Measurements from ENCODE around the gene RUNX2. TPM values are rescaled to one million over a fixed set of nuclear protein-coding genes. Genes with fewer than 3 reads are reported as not detected.
"Not testable (repeated sequence)": the region's sequence is repeated elsewhere in the genome, so short reads cannot be mapped to it uniquely, and the experiment has no call there.

RUNX2 gene
- total and polyA plus RNA-seq, 2 of the 8 experiments (the other 6 are each of a cell fraction or from before 2014, with no cell fraction given), result 0.26 to 1.2 TPM

GRCh38 chr6:45560321-45560820 lies 232.2 kb downstream of the RUNX2 start:
- H4K91ac ChIP-seq (replicated peaks; ENCODE audit: insufficient read length, low read length); H3K27ac ChIP-seq (ENCODE audit: low read depth, low read length); H2BK120ac ChIP-seq (replicated peaks; ENCODE audit: low read depth, low read length); H3K23ac ChIP-seq (ENCODE audit: insufficient read length); H3K4me1 ChIP-seq (replicated peaks in 1 of 4; ENCODE audit: control insufficient read depth in 3 of 4, insufficient read depth in 4 of 4, low read length in 3 of 4); POLR2A ChIA-PET (ENCODE audit: partially characterized antibody); H2AK5ac ChIP-seq (ENCODE audit: low read depth, low read length); H3K23me2 ChIP-seq (ENCODE audit: low read depth, low read length); FAIRE-seq; DNase-seq (ENCODE audit: low read depth in 1 of 2, low spot score in 2 of 2); H3K14ac ChIP-seq (ENCODE audit: insufficient read length); H2AFZ ChIP-seq (ENCODE audit: low read length); H3K4me3 ChIP-seq (ENCODE audit: extremely low read depth in 1 of 4, insufficient read depth in 2 of 4, low read depth in 3 of 4, low read length in 4 of 4); H4K20me1 ChIP-seq (replicated peaks in 1 of 2; ENCODE audit: control insufficient read depth in 1 of 2, insufficient read depth in 2 of 2, low read length in 2 of 2); H3K18ac ChIP-seq (ENCODE audit: extremely low read depth, low read length); H2BK15ac ChIP-seq (ENCODE audit: low read length); H4K5ac ChIP-seq (ENCODE audit: insufficient read length, low read depth, low read length); H3K56ac ChIP-seq (replicated peaks; ENCODE audit: insufficient read length, low read depth, low read length); H3K79me2 ChIP-seq (ENCODE audit: control insufficient read depth in 1 of 2, insufficient read depth in 2 of 2, low read length in 2 of 2); H2BK20ac ChIP-seq (ENCODE audit: low read length); H3K79me1 ChIP-seq (ENCODE audit: low read depth, low read length); H2BK5ac ChIP-seq (ENCODE audit: low read depth, low read length); H3K9me3 ChIP-seq (ENCODE audit: insufficient read depth in 2 of 2, low read depth in 1 of 2, low read length in 1 of 2); H4K8ac ChIP-seq (ENCODE audit: extremely low read depth, insufficient read depth, low read length); H3K36me3 ChIP-seq (ENCODE audit: control insufficient read depth in 2 of 4, insufficient read depth in 4 of 4, low read length in 3 of 4); H2BK12ac ChIP-seq (ENCODE audit: low read depth, low read length); H3K27me3 ChIP-seq (replicated peaks in 1 of 4; ENCODE audit: control insufficient read depth in 3 of 4, extremely low read depth in 1 of 4, insufficient read depth in 3 of 4, low read length in 3 of 4); H3K9ac ChIP-seq (replicated peaks in 1 of 4; ENCODE audit: extremely low read depth in 1 of 4, low read depth in 3 of 4, low read length in 3 of 4); H3K4me2 ChIP-seq (ENCODE audit: insufficient read depth in 1 of 2, low read depth in 2 of 2, low read length in 2 of 2); H3K4ac ChIP-seq (replicated peaks; ENCODE audit: insufficient read length, low read depth, low read length): not testable (repeated sequence)
- CTCF ChIA-PET (ENCODE audit: partially characterized antibody), result interaction anchor here (0.6 kb wide), 1 partner anchor 161 kb away, joined by 3 read pairs; no protein-coding TSS in a partner anchor
- WGBS, 2 experiments (ENCODE audit: extremely low coverage in 1 of 2, insufficient coverage in 1 of 2, insufficient read length in 1 of 2, insufficient replicate concordance in 2 of 2, low coverage in 1 of 2, low lambda C conversion rate in 2 of 2, missing lambda C conversion rate in 1 of 2), result 96% methylated on average over 3 of the region's 3 CpGs; no CpG with 5 or more reads in 1 of the 2 experiments

Measured in H1 (cell line).